HG03469 (cell line): ENCODE measurements around the gene CHCHD3.

Source experiments
- ATAC-seq: cut with Tn5 transposase; IDR thresholded peaks from one replicate; pipeline ENCODE4 v1.9.1; 2021; ENCODE audit warnings: mild to moderate bottlenecking, moderate library complexity, moderate number of reproducible peaks; ENCODE audit not compliant: unreplicated experiment

CHCHD3 gene

DNA sequence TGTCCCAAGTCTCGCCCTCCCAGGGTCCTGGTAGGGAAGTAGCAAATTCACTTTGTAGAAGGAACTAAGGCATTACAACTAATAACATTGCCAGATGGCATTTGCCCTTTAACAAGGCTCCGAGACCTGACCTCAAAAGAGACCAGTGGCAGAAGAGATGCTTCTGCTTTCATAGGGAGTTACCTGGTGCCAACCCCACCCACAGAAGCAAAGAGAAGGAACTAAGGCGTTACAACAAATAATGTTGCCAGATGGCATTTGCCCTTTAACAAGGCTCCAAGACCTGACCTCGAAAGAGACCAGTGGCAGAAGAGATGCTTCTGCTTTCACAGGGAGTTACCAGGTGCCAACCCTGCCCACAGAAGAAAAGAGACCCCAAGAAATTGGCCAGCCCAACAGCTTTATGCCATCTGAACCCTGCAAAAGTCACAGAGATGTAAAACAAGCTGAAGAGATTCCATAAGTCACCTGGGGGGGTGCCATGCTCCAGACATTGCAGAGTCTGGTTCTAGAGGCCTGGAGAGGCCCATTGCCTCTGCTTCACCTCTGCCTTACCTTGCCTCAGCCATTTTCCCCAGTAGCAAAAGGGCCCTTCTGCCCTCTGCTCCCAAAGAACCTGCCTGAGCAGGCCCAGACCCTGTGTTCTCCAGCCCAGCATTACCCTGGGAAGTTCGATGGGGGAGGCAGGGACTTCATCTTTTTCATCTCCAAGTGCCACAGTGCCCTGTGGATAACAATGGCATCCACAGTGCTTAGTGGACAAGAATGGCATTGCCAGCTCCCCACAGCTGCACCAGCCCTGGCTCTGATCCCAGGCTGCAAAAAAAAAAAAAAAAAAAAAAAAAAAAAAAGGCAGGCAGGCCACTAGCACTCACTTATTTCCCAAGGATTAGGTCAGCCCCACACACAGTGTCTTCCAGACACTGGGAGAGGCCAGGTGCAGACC, 326.1 kb downstream of the CHCHD3 start:
- no peak for ATAC-seq

DNA sequence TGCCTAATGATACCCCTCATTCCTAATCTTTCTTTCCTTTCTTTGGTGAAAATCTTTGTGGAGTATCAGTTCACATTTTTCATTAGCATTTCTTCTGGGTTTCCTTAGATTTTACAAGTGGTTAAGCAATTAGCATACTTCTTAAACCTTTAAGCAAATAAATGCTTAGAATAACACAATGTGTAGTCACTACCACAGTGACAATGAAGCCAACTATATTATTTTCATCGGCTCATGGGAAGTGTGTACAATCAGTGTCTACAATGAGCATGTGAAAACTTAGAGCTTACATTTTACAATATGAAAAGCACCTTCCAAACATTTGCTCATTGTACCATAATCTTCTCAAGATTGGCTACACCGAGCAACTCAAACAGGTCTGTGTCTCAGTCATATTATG, 329.5 kb downstream of the CHCHD3 start:
- ATAC-seq = no peak

DNA sequence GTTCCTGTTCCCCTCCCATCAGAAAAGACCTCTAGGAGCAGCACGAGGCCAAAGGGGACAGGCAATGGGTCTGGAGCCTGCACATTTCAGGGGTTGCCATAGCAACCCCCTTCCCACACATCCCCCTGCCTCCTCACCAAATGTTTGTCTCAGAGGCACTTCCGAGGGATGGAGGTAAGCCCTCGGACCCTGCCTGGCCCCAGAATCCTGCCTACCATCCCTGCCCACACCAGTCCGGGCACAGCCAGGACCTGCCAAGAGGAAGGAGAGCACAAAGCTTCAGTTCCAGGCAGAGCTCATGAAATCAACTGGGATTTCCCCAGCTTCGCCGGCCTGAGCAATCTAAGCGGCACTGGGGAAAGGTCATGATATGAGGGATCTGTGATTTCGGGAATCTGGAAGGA, 330.6 kb downstream of the CHCHD3 start:
- ATAC-seq = no peak

DNA sequence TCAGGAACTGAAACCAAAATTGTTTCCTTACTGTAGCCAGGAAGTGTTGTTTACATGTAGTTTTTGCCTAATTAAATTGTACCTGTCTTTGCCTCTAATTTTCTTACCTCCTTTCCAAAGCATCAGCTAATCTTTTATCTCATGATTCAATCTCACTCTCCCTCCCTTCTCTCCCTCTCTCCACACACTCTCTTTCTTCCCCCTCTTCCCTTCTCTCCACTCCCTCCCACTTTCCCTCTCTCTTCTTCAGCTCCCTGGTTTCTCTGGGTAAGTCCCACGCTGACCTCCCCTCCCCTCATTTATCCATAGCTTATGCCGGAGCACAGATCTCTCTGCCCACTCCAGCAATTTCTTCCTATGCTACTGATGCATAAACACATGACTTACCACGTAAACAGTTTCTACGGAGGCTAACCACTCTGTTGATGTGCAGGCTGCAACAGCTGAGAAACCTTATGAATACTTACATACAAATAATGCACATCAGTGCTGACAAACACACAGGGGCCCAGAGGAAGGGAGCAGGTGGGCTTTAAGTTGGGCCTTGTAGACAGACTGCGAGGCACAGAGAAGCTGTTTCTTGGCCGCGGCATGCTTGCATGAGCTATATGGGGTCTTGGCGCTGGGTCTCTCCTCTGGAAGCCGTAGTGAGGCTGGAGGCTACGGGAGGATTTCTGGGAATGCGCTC, 331.2 kb downstream of the CHCHD3 start:
- no peak for ATAC-seq

DNA sequence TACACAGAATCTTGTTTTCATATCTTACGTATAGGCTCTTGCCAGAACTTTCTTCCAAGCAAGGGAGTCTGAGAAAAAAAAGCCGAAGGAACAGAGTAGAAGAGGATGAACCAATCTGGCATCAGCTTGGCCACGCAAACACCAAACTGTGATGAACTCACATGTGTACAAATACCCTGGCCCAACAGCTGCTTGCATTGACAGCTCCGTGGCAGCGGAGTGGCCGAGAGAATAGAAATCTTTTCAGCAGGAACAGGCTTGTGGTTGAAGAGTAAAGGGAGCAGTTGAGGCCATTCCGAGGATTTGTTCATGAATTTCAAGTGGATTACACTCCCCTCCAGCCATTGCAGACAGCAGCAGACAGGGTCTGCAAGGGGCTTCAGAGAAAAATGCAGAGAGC, 331.8 kb downstream of the CHCHD3 start:
- ATAC-seq = no peak

DNA sequence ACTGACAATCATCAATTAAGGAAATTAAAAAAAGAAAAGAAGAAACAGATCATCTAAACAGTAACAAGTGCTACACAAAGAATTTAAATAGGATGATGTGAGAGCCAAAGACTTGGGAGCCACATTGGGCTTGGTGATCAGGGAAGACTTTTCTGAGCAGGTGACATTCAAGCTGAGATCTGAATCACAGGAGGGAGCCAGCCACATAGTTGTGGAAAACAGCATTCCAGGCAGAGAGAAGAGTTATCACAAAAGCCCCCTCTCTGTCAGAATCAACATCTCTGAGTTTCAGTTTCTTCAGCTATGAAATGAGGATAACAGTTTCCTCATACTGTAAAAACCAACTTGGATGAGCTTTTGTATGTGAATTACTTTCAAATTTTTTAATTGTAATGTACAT, 336.4 kb downstream of the CHCHD3 start:
- no peak for ATAC-seq

DNA sequence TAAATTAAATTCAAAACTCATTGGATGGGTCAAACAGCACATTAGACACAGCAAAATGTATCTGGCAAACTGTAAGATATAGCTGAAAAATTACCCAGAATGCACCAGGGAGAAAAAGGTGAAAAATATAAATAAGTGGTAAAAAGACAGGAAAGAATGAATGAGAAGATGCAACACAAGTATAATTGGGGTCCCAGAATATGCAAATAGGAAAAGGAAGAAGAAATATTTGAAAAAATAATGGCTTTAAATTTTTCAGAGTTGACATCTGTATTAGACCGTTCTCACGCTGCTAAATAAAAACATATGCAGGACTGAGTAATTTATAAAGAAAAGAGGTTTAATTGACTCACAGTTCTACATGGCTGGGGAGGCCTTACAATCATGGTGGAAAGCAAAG, 337.9 kb downstream of the CHCHD3 start:
- ATAC-seq = no peak

DNA sequence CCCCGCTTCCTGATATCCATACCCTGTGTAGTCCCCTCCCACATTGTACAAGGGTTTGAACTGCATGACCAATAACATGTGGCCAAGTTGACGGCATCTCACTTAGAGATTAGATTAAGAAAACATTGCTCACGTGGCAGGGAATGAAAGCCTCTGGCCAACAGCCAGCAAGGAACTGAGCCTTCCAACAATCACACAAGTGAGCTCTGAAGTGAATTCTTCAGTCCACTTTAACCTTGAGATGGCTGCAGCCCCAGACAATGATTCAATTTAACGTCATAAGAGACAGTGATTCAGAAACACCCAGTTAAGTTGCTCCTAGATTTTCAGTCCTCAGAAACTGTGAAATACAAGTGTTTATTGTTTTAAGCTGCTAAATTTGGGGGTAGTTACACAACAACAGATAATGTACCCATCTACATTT, 339.7 kb downstream of the CHCHD3 start:
- no peak for ATAC-seq

DNA sequence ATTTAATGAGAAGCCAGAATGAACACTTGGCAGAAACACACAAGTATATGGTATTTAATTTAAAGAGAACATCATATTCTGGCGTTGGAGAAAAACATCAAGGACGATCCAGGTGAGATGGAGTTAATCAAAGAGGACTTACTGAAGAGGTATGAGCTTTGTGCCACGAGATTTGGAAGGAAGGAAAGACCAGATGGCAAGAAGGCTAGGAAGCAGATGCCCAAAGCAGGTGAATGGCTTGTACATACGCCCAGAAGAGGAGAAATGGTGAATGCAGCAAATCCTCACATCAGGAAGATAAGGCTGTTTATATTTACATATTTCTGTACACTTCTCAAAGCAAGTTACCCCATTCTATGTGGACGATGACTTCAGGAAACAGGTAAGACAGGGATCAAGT, 341.7 kb downstream of the CHCHD3 start:
- ATAC-seq = no peak

DNA sequence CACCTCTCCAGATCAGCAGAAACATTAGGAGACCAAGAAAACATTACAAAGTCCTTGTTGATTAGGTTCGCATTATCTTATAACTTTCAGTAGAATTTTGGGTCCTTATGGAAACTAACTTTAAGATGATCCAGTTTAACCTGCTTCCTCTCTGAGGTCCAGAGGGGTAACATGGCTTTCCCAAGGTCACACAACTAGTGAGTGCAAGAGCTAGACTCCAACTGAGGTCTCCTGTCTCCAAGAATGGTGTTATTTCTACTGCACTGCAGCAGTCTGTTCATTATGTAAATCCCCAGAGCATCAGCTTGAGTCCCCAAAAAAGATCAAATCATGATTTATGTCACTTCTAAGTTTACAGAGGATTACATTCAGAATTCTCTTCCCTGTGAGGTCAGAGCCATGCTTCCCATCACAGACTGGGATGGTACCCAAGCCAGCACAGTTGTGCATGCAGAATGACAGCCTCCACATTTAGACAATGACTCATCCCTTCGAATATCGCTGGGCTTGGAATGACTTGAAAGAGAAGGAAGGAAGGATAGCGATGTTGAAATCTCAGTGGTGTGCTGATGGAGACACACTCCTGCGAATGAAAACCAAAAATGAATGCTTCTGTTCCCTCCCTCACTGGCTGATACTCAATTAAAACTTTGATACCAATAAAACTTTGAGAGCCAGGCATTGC, 342.5 kb downstream of the CHCHD3 start:
- ATAC-seq = no peak

DNA sequence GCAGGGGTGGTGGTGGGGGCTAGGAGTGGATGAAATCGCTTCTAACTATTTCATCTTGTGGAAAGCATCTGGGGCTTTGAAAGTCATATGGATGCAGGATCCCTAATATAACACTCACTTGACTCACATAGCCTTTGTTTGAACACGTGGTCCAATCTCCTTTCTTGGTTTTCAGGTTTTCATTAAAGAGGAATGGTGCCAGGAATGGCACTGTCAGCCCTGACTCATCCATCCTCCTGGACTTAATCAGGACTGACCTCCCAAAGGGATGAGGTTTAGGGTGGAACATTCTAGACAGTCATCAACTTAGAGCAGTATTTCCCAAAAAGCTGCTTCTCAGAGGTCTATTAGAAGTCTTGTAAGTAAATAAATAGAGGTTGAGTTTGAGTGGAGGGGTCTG, 343.6 kb downstream of the CHCHD3 start:
- no peak for ATAC-seq

DNA sequence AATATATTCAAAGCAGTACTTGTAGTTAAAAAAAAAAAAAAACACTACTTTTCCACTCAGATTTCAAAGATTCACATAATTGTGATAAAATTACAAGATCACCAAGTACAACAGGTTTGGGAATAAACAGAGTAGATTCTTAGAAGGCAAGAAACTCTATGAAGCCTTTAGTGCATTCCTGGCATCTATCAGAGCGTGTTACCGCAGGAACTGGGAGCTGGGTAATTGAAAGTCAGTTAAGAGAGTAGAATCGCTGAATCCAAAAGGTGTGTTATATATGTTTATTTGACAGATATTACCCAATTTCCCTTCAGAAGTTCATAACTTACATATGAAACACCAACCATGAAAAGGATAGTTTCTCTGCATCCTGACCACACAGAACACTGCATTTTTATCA, 346.4 kb downstream of the CHCHD3 start:
- no peak for ATAC-seq
